Bronchial smooth muscle cell (primary cell): ENCODE measurements around the gene PTPDC1. TPM values are rescaled to one million over a fixed set of nuclear protein-coding genes. Genes with fewer than 3 reads are reported as not detected.

Source experiments
- total RNA-seq: library from RNA; depleted of rRNA; stranded (reverse); fragments of >200 nt; gene quantifications from 2 replicates; pipeline ENCODE4 v1.2.1, GENCODE V29; 2014

Gene PTPDC1
- 4.9 and 5.8 TPM in 2 replicates for total RNA-seq

DNA sequence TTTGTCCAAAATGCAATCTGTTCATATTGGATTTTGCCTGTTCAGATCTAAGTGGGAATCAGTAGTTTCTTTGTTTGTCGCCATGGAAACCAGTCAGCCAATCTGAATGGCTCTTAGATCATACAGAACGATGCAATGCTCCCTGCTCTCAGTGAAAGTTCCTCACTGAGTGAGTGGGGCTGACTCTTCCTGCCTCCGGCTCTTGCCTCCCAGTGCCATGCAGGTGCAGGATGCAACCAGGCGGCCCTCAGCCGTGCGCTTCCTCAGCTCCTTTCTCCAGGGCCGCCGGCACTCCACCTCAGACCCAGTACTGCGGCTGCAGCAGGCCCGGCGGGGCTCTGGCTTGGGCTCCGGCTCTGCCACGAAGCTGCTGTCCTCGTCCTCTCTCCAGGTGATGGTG is at the start of gene PTPDC1:
Gene PTPDC1, plus strand, starts transcription at position 151 of the 400 bp plus-strand sequence. Its CDS starts 67 bp downstream, at position 218.

Other genes with a start within 250 kb of the PTPDC1 start
- not detected in 2 replicates for gene BARX1, start 129.1 kb upstream of the PTPDC1 start, total RNA-seq
- gene ZNF169, start 174.8 kb downstream of the PTPDC1 start, total RNA-seq = 1.5 and 2.7 TPM in 2 replicates
- not detected in 2 replicates for gene NUTM2F, start 244.2 kb downstream of the PTPDC1 start, total RNA-seq